Neural cell (in vitro differentiated cells): ENCODE measurements around the gene FGFR4.

Experiments
- EP300 ChIP-seq: fragments of 450-650 bp; conservative IDR thresholded peaks from 2 replicates; pipeline ENCODE4 v1.6.1; 2014; ENCODE audit warnings: antibody characterized with exemption, mild to moderate bottlenecking, moderate library complexity; ENCODE audit not compliant: poor library complexity, severe bottlenecking
- EZH2 ChIP-seq: fragments of 200-600, 300-800 bp; shearing (Covaris generic), sonication (generic); IDR thresholded peaks from 2 replicates; pipeline ENCODE4 v1.6.1; 2014; ENCODE audit warnings: antibody characterized with exemption, low read length, borderline replicate concordance, mild to moderate bottlenecking; ENCODE audit not compliant: insufficient read depth, poor library complexity, severe bottlenecking
- RAD21 ChIP-seq: fragments of 450-650 bp; conservative IDR thresholded peaks from 2 replicates; pipeline ENCODE4 v1.6.1; 2014; ENCODE audit warnings: antibody characterized with exemption, mild to moderate bottlenecking, moderate library complexity
- REST ChIP-seq: IDR thresholded peaks from 2 replicates; pipeline ENCODE4 v1.6.1; 2012; ENCODE audit warnings: borderline replicate concordance
- TAF1 ChIP-seq: IDR thresholded peaks from 2 replicates; pipeline ENCODE4 v1.6.1; 2012; ENCODE audit warnings: low read depth
- TF ChIP-seq, protein P1 (sequence below): fragments of 450-650 bp; IDR thresholded peaks from 2 replicates; pipeline ENCODE4 v1.5.1; 2014; ENCODE audit warnings: antibody characterized with exemption, mild to moderate bottlenecking, moderate library complexity; ENCODE audit not compliant: poor library complexity, severe bottlenecking

- TF ChIP-seq EP300 (no peak), RAD21 (no peak), TAF1 (no peak), EZH2 (no peak), REST (no peak)
- TF ChIP-seq, protein P1, sequence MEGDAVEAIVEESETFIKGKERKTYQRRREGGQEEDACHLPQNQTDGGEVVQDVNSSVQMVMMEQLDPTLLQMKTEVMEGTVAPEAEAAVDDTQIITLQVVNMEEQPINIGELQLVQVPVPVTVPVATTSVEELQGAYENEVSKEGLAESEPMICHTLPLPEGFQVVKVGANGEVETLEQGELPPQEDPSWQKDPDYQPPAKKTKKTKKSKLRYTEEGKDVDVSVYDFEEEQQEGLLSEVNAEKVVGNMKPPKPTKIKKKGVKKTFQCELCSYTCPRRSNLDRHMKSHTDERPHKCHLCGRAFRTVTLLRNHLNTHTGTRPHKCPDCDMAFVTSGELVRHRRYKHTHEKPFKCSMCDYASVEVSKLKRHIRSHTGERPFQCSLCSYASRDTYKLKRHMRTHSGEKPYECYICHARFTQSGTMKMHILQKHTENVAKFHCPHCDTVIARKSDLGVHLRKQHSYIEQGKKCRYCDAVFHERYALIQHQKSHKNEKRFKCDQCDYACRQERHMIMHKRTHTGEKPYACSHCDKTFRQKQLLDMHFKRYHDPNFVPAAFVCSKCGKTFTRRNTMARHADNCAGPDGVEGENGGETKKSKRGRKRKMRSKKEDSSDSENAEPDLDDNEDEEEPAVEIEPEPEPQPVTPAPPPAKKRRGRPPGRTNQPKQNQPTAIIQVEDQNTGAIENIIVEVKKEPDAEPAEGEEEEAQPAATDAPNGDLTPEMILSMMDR: no peak
These were observed 4.5 kb downstream of the FGFR4 start for GRCh38 chr5:177091232-177091631.
